Rectal smooth muscle tissue (tissue), 1 donor: ENCODE measurements around the gene PHC2.
A peak's percentile ranks its signal among the peaks of the same experiment; 100 is the strongest.

ENCODE experiments used
- H3K27ac ChIP-seq: one replicate; pipeline ENCODE4 v1.7.0; 2013; ENCODE audit warnings: low read depth, low read length, inconsistent platforms
- H3K27me3 ChIP-seq: one replicate; pipeline ENCODE4 v1.7.0; 2013; ENCODE audit warnings: low read length; ENCODE audit not compliant: control insufficient read depth, insufficient read depth
- H3K36me3 ChIP-seq: one replicate; pipeline ENCODE4 v1.7.0; 2013; ENCODE audit warnings: low read length; ENCODE audit not compliant: control insufficient read depth, insufficient read depth
- H3K4me1 ChIP-seq: one replicate; pipeline ENCODE4 v1.7.0; 2013; ENCODE audit warnings: low read length; ENCODE audit not compliant: control insufficient read depth, insufficient read depth
- H3K4me3 ChIP-seq: one replicate; pipeline ENCODE4 v1.7.0; 2013; ENCODE audit warnings: low read length
- H3K9ac ChIP-seq: one replicate; pipeline ENCODE4 v1.7.0; 2013; ENCODE audit warnings: low read length

Gene PHC2

DNA sequence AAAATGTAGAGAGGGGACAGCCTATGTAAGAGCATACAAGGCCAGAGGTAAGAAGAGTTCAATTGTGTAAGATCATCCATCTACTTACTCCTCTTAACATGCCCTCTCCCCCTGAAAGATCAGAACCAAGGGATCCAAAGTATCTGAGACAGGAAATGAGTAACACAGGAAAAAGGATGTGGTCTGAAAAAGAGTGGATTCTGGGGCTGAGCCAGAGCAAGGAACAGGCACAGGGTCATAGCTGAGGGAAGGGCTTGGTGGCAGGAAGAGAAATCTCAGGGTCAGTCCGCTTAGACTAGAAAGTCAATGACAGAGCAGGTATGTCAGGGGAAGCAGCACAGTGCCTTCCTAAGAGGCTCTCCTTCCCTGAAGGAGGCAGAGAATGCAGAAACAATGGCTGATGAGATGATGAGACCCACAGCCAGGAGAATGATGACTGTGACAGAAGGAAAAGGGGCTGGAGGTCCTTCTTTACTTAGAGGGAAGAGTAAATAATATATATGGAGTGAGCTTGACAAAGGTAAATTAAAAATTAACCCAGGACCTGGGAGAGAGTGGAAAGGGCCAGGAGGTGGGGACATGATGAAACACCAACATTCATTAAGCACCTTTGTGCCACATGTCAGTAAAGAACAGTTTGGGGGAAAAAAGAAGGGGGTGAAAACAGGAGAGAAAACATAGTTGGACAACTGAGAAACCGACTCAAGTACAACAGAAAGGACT lies 83.8 kb downstream of the PHC2 start:
- H3K9ac ChIP-seq = peak overlapping the region; percentile 21
- no peaks in the 10 kb centered on the region for H3K36me3 ChIP-seq
- H3K4me3 ChIP-seq = peak overlapping the region; percentile 72
- peak overlapping the region; percentile 95 for H3K27ac ChIP-seq
- H3K27me3 ChIP-seq = no peaks in the 10 kb centered on the region
- peaks cover 48% of the 10 kb centered on the region for H3K4me1 ChIP-seq

GRCh38 chr1:33346533-33346926 lies 84.4 kb downstream of the PHC2 start:
- Histone ChIP-seq H3K27me3 (no peaks in the 10 kb centered on the region), H3K4me3 (peak overlapping the region; percentile 72), H3K36me3 (no peaks in the 10 kb centered on the region), H3K9ac (no peak overlapping the region), H3K27ac (peak overlapping the region; percentile 95), H3K4me1 (peaks cover 54% of the 10 kb centered on the region)

DNA sequence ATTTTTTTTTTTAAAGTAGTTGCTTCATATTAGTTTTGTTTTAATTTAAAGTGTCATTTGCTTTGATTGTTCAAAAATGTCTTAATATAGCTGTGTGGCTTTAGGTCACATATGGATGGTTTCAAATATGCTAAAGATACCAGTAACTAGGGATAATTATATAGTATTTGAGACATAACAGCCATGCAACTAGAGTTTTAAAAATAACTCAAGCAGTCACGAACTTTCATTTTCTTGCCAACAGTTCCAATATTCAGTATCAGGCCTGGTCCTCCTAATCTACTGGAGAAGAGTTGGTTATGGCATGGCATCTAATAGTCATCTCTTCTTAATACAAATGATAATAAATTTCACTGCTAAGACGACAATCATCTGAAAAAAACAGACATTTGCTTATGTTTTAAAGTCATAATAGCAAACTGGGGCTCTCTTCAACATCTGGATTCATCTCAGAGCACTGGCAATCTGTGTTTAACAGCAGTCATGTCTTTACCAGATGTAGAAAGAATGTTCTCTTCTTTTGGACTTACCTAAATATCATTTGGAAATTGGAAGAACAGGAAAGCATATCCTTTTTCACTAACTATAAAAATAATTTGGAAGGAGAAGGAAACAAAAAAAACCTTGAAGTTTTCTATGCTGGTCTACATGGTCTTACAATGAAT lies 85.9 kb downstream of the PHC2 start:
- Histone ChIP-seq H3K36me3 (no peaks in the 10 kb centered on the region), H3K4me1 (peaks cover 68% of the 10 kb centered on the region), H3K27me3 (no peaks in the 10 kb centered on the region), H3K4me3 (no peak overlapping the region), H3K27ac (peak overlapping the region; percentile 15), H3K9ac (no peak overlapping the region)

DNA sequence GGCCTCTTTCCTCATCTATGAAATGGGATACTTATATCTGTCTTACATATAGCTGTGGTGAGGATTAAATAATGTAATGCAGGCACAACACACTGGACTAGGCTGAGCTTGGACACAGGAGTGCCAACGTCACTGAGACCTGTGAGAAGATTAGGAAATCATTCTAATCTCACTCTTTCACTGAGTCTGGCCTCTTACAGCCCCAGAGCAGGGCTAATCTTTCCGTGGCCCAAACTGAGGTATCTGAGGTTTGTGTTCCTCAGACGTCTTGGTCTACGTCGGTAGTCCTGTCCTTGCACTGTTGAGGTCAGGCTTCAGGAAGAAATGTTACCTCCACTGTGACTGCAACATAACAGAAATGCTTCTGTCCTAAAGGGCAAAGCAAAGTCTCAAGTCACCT lies 87.4 kb downstream of the PHC2 start:
- no peak overlapping the region for H3K4me3 ChIP-seq
- H3K4me1 ChIP-seq = peaks cover 82% of the 10 kb centered on the region
- H3K27ac ChIP-seq = peak overlapping the region; percentile 9
- H3K9ac ChIP-seq = no peak overlapping the region
- H3K27me3 ChIP-seq = no peaks in the 10 kb centered on the region
- H3K36me3 ChIP-seq = no peaks in the 10 kb centered on the region

DNA sequence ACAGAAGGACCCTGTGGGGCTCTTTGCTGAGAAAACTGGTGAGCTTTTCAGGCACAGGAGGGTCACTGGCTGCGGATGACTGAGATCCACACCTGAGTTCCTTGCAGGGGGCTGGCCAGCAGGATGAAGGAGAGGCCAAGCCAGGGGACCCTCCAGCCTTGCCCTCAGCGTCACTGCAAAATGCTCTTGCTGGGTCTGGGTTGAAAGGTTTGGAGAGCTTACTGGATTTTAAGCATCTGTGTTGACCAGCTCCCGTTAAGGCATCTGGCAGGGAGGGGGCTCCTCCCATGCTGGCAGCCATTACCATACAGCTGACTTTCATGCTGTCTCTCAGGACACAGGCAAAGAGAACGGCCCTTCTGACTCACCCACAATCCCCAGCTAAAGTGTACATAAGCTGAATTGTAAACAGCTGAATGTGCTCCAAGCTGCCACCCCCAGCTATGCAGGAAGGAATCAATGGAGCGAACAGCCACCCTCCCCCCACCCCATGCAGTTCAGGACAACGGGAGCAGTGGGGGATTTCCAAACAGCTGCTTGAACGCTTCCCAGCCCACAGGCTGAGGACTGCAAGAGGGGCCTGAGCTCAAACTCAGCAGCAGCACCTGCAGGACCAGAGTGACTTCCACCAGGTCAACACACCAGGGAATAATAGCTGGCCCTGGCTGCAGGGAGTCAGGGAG lies 88.7 kb downstream of the PHC2 start:
- Histone ChIP-seq H3K27ac (peak overlapping the region; percentile 73), H3K27me3 (no peaks in the 10 kb centered on the region), H3K9ac (no peak overlapping the region), H3K36me3 (no peaks in the 10 kb centered on the region), H3K4me3 (peak overlapping the region; percentile 24), H3K4me1 (peaks cover 79% of the 10 kb centered on the region)

DNA sequence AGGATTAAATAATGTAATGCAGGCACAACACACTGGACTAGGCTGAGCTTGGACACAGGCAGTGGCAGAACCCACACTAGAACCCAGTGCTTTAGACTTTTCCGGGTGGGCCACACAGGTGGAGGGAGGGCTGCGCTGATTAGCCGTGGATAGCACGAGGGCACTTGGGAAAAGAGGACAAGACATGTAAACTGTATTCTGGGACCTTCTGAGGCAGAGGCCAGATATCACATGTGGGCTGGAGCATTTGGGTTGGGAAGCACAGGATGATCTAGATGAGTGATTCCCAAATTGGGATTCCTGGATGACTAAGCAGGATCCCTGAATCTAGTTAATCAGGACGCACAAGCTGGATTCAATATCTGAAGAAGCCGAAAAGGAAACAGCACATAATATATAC lies 89.7 kb downstream of the PHC2 start:
- Histone ChIP-seq H3K4me1 (peaks cover 74% of the 10 kb centered on the region), H3K27ac (peak overlapping the region; percentile 73), H3K36me3 (no peaks in the 10 kb centered on the region), H3K9ac (no peak overlapping the region), H3K27me3 (no peaks in the 10 kb centered on the region), H3K4me3 (no peak overlapping the region)

GRCh38 chr1:33339413-33339812 lies 91.5 kb downstream of the PHC2 start:
- no peak overlapping the region for H3K9ac ChIP-seq
- no peaks in the 10 kb centered on the region for H3K36me3 ChIP-seq
- H3K4me1 ChIP-seq = peaks cover 72% of the 10 kb centered on the region
- H3K4me3 ChIP-seq = no peak overlapping the region
- H3K27ac ChIP-seq = peak overlapping the region; percentile 79
- no peaks in the 10 kb centered on the region for H3K27me3 ChIP-seq

- H3K36me3 ChIP-seq = no peaks in the 10 kb centered on the region
- no peak overlapping the region for H3K9ac ChIP-seq
- no peaks in the 10 kb centered on the region for H3K27me3 ChIP-seq
- H3K4me1 ChIP-seq = peaks cover 70% of the 10 kb centered on the region
- H3K4me3 ChIP-seq = peak overlapping the region; percentile 34
- peak overlapping the region; percentile 79 for H3K27ac ChIP-seq
These were observed 92.3 kb downstream of the PHC2 start for GRCh38 chr1:33338440-33339211.

GRCh38 chr1:33338048-33338439 lies 92.9 kb downstream of the PHC2 start:
- Histone ChIP-seq H3K4me3 (peak overlapping the region; percentile 34), H3K27ac (peak overlapping the region; percentile 79), H3K27me3 (no peaks in the 10 kb centered on the region), H3K36me3 (peaks cover 3% of the 10 kb centered on the region), H3K9ac (no peak overlapping the region), H3K4me1 (peaks cover 74% of the 10 kb centered on the region)

GRCh38 chr1:33337441-33337840 lies 93.5 kb downstream of the PHC2 start:
- H3K4me1 ChIP-seq = peaks cover 74% of the 10 kb centered on the region
- H3K27me3 ChIP-seq = no peaks in the 10 kb centered on the region
- no peak overlapping the region for H3K4me3 ChIP-seq
- peak overlapping the region; percentile 79 for H3K27ac ChIP-seq
- no peak overlapping the region for H3K9ac ChIP-seq
- H3K36me3 ChIP-seq = peaks cover 3% of the 10 kb centered on the region

- peaks cover 73% of the 10 kb centered on the region for H3K4me1 ChIP-seq
- peaks cover 10% of the 10 kb centered on the region for H3K36me3 ChIP-seq
- peak overlapping the region; percentile 15 for H3K27ac ChIP-seq
- no peak overlapping the region for H3K4me3 ChIP-seq
- H3K9ac ChIP-seq = no peak overlapping the region
- no peaks in the 10 kb centered on the region for H3K27me3 ChIP-seq
These were observed 94.3 kb downstream of the PHC2 start for GRCh38 chr1:33336580-33336979.

DNA sequence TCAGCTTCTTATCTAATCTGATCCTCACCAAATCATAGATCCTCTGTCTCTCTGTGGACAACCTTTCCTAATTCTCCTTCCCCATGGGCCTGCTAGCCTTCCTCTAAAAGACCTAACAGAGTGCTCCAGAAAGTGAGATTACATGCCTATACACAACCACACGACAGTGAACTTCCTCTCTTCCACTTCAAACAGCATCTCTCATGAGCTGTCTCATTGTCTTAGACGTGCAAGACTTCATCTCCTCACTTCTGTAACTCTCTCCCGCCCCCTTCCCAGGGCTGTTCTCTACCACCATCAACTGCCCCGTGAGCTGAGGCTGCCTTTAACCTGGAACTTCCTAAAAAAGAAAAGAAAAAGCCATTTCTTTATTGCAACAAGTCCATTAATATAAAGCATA lies 95.9 kb downstream of the PHC2 start:
- Histone ChIP-seq H3K36me3 (peaks cover 22% of the 10 kb centered on the region), H3K4me1 (peaks cover 58% of the 10 kb centered on the region), H3K4me3 (no peak overlapping the region), H3K27me3 (no peaks in the 10 kb centered on the region), H3K9ac (no peak overlapping the region), H3K27ac (peak overlapping the region; percentile 41)
